Stimulated activated CD8-positive, alpha-beta memory T cell treated with anti-CD3 and anti-CD28 coated beads, Interleukin-4, amount 100 ng/mL, for 48 hours (primary cell): Measurements from ENCODE around the gene KNDC1.
"Not testable (repeated sequence)": the region's sequence is repeated elsewhere in the genome, so short reads cannot be mapped to it uniquely, and the experiment has no call there.

Experiments used
- DNase-seq: peaks from one replicate; pipeline ENCODE4 v3.0.0-alpha.2; 2020

The KNDC1 gene

DNA sequence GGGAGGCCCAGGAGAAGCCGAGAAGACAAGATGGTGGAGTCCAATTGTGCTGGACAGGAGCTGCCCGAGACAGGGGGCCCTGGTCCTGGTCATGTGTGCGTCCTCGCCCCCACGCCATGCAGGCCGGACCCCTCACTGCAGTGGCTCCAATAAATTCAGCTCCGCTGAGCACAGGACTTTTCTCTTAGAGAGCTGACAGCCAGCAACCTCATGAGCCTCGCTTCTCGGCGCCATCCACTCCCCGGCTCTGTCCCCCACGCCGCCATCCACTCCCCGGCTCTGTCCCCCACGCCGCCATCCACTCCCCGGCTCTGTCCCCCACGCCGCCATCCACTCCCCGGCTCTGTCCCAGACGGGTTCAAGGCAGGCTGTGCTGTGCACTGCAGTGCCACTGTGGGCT, 67.2 kb downstream of the KNDC1 start:
- DNase-seq, result no peak

DNA sequence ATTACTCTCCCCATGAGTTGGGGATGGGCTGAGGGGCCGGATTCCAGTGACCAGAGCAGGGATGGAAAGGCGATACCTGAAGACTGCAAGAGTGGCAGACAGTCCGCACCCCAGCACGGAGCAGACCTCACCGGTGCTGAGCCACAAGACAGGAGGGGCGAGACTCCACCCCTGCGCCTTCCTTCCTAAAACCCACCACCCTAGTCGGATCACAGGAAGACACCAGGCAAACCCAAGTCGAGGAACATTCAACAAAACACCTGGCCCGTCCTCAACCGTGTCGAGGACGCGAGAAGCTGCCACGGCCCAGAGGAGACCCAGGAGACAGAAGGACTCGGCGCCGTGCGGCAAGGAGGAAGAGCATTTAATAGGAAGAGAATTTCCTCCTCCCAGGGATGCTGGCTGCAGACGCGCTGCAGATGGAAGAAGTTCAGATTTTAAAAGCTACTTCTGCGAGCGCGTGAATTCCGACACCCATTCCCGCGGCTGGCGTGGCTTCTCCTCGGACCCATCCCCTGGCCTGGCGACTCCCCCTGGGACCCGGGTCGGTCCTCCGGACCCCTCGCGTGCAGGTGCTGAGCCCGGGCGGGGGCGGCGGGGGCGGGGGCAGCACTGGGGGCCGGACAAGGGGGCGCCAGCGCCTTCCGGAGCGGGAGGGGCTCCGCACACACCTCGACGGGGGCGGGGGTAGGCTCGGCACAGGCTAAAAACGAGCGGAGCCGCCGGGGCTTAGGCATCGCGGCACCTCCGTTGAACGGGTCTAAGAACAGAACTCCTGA, 69.4 kb downstream of the KNDC1 start:
- no peak for DNase-seq

DNA sequence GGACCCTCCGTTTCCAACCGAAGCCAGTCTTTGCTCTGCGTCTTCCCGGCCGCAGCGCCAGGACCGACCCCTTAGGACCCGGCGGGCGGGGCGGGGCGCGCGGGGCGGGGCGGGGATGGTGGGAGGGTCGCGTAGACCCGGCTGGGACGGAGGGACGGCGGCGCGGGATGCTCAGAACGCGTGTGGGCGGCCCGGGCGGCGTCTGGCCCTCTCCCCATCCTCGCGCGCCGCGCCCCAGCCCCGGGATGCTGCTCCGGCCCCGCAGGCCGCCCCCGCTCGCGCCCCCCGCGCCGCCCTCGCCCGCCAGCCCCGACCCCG, 70.0 kb downstream of the KNDC1 start, which contains the start of gene UTF1:
Gene UTF1 (plus strand): TSS at position 174 of the 318 bp plus-strand sequence. CDS start 72 bp downstream, at position 246.
- DNase-seq, result no peak

DNA sequence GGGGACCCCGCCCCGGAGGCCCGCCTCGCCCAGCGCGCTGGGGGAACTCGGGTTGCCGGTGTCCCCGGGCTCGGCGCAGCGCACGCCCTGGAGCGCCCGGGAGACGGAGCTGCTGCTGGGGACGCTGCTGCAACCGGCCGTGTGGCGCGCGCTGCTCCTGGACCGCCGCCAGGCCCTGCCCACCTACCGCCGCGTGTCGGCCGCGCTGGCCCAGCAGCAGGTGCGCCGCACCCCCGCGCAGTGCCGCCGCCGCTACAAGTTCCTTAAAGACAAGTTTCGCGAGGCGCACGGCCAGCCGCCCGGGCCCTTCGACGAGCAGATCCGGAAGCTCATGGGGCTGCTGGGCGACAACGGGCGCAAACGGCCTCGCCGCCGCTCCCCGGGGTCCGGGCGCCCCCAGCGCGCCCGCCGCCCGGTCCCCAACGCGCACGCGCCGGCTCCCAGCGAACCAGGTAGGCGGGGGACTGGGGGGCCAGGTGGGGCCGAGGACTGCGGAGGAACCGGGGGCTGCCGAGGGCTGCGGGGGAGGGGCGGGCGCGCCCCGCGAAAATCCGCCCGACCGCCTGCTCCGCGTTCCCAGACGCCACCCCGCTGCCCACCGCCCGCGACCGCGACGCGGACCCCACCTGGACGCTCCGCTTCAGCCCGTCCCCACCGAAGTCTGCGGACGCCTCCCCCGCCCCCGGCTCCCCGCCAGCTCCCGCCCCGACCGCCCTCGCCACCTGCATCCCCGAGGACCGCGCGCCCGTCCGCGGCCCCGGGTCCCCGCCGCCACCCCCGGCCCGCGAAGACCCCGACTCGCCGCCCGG, 70.6 kb downstream of the KNDC1 start:
- no peak for DNase-seq

GRCh38 chr10:133231244-133231945, 71.4 kb downstream of the KNDC1 start:
- no peak for DNase-seq

DNA sequence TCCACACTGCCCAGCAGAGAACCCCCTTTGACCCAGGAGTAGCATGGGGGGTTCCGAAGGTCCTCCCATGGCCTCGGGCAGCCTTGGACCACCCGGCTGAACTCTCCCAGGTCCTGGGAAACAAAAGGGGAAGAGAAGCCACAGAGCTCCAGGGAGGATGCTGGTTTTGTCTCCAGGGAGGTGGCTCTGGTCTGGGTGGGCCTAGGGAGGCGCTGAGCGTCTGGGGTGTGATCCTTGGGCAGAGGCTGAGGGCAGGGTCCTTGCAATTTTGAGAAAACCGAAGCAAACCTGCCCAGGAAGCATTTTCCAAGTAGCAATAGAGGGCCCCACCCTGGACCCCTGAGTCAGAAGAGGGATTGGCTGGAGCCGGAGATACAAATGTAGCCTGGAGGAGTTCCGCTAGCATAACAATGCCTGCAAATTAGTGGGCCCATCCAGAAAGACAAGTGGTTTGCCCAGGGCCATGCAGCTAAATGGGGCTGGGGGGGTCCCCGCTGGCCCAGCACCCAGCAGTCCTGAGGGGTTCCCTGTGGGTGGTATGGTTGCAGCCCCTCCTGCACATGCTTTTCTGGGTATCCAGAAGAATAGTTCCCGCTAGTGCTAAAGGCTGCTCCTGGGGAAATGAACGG, 72.0 kb downstream of the KNDC1 start:
- DNase-seq, result no peak

DNA sequence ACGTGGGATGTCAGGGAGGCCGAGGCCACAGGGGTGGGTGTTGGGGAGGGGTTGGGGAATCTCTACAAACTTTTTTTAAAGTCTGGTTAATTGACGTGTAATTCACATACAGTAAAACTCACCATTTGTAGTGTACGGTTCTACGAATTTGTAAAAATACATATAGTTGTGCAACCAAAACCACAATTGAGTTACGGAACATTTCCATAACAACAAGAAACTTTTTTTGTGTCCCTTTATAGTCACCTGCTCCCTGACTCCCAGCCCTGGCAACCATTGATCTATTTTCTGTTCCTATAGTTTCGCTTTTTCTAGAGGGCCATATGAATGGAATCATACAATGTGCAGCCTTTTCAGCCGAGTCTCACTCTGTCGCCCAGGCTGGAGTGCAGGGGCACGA, 74.8 kb downstream of the KNDC1 start:
- not testable (repeated sequence) for DNase-seq

- DNase-seq, result no peak
Observed at GRCh38 chr10:133235265-133235855, 75.3 kb downstream of the KNDC1 start.

DNA sequence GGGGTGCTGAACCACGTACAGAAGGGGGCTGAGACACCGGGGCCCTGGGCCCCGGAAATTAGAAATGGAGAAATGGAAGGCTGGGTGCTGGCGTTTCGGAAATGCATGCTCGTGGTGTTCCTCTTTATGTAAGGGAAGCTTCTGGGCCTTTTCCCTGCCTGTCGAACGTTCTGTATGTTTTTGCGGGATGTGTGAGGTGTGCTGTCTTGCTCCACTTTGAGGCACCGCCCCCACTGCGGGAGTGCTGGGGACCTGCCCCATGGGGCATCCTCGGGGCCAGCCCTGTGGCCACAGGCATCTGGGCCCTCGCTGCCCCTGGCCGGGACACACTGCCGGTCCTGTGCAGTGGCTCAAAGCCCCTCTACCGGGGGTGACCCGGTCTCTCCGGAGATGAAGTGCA, 75.9 kb downstream of the KNDC1 start:
- no peak for DNase-seq

DNA sequence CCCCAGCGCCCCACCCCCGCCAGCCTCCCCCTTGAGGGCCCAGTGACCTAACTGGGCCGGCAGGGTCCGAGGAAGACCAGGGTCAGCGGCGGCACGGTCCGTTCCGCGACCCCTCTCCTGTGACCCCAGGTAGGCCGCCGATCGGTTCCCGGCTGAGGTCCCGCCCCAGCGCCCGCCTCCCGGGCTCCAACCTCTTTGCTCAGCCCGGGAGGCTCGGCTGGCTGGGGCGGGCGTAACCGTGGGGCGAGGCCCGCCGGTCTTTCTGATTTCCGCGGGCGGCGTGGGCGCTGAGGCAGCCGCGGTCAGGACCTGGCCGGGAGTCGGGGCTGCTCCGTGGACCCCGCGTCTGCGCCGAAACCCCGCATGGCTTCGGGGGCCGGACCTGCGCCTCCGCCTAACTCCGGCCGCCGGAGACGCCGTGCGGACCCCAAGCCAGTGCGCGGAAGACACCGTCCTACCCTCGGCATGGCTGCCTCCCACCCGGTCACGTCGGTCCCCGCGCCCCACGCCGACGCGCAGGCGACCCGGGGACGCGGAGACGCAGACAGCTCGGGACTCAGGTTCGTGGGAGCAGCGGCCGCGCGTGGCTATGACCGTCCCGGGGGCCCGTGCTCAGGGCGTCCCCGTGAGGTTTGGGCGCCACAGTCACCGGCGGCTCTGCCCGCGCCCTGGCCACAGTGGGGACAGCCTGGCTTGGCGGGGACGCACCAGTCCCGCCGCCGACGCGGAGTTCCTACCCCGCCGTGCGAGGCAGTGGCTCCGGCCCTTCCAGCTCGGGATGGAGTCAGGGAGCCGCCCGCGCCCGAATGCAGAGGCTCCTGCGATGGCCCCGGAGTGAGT, 76.6 kb downstream of the KNDC1 start:
- no peak for DNase-seq

DNA sequence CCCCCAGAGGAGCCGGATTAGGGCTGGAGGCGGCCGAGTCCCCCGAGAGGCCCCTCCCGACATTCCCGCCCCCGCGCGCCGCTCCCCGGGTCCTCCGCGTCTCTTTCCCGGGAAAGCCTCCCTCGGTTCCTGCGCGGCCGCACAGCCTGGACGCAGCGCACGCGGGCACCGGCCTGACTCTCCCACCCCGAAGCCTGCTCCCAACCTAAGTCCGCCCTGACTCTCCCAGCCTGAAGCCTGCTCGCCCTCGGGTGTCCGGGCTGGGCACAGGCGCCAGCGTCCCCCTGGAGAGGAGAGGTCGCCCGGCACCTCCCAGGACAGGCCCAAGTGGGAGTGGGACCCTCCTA, 77.2 kb downstream of the KNDC1 start:
- DNase-seq, result no peak

DNA sequence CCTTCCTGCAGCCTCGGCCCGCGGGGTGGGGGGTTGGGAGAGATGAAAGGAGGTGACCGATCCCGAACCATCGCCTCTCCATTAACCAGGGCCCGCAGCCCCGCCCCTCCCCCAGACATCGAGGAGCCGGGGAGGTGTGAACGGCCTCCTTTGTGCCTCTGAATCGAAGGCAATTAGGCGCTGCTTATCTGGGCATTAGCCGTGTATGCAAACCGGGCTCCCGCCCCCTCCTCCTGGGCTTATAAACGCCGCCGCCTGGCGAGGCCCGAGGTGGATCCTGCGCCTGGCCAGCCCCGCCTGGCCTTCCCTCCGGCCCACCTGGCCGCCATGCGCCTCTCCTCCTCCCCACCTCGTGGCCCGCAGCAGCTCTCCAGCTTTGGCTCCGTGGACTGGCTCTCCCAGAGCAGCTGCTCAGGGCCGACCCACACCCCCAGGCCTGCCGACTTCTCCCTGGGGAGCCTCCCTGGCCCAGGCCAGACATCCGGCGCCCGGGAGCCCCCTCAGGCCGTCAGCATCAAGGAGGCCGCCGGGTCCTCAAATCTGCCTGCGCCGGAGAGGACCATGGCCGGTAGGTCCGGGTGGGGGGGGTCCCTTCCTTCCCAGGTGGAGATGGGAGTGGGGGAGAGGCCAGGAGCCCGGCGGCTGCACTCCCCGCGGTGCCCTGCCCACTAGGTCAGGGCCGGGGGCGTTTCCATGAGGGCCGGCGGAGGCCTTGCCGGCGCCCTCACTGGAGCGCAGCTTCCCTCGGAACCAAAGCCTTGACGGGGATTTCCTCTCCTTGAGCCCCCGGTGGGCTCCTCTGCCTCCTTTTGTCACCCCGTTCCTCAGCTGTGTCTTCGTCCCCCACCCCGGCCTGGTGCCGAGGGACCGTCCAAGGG, 77.8 kb downstream of the KNDC1 start, which contains the start of gene VENTX:
Gene VENTX (plus strand): TSS at position 268 of the 878 bp plus-strand sequence. CDS start 60 bp downstream, at position 328.
- no peak for DNase-seq

DNA sequence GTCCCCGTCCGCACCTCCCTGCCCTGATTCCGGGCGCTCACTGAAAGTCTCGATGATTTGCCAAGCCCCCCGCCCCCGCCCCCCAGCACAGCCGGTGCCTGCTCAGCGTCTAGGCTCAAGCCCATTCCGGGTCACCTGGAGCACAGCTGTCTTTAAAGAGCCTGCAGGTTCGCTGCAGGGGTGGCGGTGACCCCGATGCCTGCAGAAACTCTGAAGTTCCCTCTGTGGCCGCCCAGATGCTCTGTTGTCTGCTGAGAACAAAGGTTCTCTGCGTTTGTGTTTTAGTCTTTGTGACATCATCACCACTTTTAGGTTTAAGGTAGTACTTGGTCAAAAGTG, 78.4 kb downstream of the KNDC1 start:
- no peak for DNase-seq

DNA sequence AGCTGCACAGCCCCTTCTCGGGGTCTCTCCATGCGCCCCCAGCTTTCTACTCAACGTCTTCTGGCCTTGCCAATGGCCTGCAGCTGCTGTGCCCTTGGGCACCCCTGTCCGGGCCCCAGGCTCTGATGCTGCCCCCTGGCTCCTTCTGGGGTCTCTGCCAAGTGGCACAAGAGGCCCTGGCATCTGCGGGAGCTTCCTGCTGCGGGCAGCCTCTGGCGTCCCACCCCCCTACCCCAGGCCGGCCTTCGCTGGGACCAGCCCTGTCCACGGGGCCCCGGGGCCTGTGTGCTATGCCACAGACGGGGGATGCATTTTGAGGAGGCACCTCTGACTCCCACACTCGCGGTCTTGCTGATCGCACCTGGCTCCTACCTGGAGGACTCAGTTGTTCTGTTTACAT, 80.0 kb downstream of the KNDC1 start:
- no peak for DNase-seq

- DNase-seq, result no peak
Observed at GRCh38 chr10:133241501-133242205, 81.6 kb downstream of the KNDC1 start.

- no peak for DNase-seq
Observed at GRCh38 chr10:133242611-133243356, 82.8 kb downstream of the KNDC1 start.

- DNase-seq, result no peak
Observed at GRCh38 chr10:133243593-133243992, 83.6 kb downstream of the KNDC1 start.

GRCh38 chr10:133245439-133246235, 85.6 kb downstream of the KNDC1 start:
- no peak for DNase-seq

DNA sequence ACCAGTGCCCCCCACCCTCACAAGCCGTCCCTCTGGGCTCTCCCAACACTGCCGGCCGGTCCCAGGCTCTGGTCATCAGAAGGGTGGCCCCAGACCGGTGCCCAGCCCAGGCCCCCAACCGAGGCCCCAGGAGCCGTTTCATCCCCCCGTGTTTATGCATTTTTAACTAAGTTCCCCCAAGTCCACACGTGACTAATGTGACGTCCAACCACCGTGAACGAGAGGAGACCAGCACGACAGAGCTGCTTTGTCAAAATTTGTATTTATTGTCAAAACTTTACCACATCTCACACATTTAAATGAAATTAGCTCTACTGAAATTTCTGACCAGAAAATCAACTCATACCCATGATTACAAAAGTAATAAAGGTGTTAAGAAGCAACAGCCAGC, 86.2 kb downstream of the KNDC1 start:
- no peak for DNase-seq
